GM08714 (cell line): ENCODE results near the gene VPREB3.

Source experiments
- H3K4me3 ChIP-seq: fragments of 200-500 bp; sonication (Bioruptor generic); 2 replicates; pipeline ENCODE4 v1.5.1; 2014; ENCODE audit warnings: mild to moderate bottlenecking, low read length, inconsistent platforms
- ZNF274 ChIP-seq: IDR thresholded peaks from 2 replicates; pipeline ENCODE4 v1.6.1; 2012; ENCODE audit warnings: mild to moderate bottlenecking, low read depth, low read length

The VPREB3 gene

DNA sequence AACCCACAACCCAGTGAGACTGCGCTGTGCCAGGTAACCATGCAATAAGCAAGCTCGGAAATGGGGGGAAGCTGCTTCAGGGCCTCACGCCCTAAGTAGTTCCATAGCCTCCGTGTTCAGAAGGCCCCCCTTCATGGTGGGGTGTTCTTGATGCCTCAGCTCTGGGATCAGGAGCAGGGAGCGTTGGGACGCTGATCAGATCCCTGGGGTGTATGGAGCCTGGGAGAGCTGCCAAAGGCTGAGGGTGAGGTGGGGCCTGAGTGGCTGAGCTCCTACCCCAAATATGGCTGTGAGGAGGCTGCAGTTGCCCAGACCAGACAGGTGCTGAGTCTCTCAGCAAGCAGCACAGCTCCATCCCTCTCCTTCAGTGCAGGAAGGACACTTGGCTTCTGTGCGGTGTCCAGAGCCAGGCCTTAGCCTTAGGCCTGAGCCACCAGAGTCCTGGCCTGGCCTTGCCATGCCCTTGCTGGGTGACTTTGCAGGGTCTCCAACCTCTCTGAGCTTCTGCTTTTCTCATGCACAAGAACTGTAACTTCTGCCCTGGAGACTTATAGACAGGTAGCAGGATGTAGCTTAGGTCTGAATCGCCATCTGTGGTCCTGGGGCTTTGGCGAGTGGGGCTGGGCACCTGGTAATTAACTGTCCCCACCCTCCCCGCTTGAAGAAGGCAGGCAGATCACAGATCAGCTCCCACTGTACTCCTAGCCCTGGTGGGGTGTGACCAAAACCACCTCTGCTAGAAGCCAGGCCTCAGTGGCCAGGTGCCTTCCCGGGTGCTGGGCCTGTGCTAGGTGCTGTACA lies 23.8 kb upstream of the VPREB3 start:
- TF ChIP-seq ZNF274, result no peak
- no peak overlapping the region for H3K4me3 ChIP-seq

DNA sequence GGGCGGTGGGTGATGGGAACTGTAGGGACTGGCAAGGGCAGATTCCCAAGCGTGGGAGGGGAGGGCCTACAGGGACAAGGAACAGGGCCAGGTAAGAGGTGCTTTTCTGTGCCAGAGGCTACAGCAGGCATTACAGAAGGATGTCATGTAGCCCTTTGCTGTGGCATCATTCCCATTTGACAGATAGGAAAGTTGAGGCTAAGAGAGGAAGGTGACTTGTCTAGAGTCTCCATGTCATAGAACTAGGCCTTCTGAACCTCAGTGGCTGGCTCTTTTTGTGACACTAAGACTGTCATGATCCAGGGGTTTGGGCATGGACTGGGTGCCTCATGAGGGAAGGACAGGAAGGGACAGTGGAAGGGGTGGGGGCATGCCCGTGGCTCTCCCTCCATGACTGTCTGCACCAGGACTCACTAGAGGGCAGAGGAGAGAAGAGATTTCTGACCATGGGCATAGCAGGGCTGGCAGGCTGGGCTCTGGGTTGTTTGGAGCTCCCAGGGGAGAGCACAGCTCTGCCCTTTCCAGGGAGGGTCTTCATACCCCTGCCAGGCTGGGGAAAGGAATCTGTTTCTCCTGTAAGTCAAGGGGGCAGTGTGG lies 21.7 kb upstream of the VPREB3 start:
- TF ChIP-seq ZNF274, result no peak
- no peak overlapping the region for H3K4me3 ChIP-seq

DNA sequence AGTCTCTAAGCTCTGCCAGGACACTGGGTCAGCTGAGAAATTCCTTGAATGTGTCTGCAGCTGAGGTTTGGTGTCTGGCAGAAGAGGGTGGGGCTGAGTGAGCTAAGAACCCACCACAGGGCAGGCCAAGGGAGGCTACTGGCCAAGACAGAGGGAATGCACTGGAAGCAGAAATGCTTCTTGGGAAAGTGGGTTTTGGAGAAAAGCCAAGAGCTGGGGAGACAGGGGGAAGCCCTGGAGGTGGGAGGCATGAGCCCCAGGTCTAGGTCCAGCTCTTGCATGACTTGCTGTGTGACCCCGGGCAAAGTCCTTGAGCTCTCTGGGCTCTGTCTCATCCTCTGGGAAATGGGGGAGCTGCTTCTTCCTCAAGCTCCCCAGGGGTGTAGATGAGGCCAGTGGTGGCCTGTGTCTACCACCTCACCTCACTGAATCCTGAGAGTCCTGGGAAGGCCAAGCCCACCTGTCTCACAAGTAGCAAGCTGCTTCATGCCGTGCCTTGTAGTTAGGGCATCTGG lies 20.8 kb upstream of the VPREB3 start:
- TF ChIP-seq ZNF274, result no peak

DNA sequence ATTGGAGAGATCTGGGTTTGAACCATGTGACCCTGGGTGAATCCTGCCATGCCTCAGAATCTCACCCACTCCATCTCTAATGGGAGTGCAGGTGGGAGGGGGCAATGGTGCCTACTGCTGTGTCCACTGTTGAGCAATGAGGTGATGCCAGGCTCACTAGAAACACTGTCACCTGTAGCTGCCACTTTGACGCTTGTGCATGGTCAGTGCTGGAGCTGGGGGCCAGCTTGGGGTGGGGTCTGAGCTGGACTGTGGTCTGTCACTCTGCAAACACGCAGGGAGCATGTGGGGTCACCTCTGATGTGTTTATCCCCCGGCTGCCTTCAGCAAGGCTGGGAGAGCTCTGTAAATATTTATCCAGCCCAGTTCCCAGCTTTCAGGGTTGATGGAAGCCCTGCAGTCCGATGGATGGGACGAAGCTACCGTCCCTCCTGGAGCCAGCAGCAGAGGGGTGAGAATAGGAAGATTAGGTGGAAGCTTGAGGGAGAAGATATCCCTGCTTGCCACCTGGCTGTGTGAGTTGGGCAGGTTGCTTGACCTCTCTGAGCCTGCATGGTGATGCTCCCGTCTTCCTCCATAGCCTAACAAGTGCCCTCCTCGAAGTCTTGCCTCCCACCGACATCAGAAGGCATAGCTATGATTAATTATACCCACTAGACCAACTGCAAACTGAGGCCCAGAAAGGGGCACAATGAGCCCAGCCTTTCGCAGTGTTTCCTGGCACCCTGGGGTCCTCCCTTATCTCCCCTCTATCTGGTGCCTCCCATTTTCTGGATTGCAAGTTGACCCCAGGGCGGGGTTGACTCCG lies 20.1 kb upstream of the VPREB3 start:
- no peak overlapping the region for H3K4me3 ChIP-seq
- no peak for TF ChIP-seq ZNF274

More for the DNA sequence above, 20.8 kb upstream of the VPREB3 start:
- no peak overlapping the region for H3K4me3 ChIP-seq

DNA sequence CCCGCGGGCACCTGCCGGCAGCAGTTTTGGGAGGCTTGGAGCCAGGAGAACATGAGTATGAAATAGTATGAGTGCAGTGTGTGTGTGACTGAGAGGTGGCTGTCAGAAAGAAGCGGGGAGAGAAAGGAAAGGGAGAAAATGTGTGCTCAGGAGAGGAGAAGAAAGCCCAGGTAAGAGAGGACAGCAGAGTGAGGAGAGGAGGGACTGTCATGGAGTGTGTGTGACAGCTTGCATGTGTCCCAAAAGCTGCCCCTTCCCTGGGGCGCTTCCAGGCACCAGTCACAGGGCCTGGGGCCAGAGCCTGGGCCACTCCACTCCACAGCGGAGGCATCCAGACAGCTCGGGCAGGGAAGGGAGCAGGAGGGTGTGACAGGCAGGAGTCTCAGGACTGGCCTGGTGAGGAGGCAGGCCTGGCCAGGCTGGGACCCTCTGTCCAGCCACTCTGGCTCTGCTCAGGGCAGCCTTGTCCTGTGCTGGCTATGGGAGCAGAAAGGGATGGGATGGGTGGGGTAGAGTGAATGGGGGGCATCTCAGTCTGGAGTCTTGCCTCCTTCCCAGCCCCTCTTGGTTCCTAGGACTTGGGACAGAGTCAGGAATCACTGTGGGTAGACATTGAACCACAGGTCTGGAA lies 19.4 kb upstream of the VPREB3 start:
- TF ChIP-seq ZNF274, result no peak
- H3K4me3 ChIP-seq, result no peak overlapping the region

DNA sequence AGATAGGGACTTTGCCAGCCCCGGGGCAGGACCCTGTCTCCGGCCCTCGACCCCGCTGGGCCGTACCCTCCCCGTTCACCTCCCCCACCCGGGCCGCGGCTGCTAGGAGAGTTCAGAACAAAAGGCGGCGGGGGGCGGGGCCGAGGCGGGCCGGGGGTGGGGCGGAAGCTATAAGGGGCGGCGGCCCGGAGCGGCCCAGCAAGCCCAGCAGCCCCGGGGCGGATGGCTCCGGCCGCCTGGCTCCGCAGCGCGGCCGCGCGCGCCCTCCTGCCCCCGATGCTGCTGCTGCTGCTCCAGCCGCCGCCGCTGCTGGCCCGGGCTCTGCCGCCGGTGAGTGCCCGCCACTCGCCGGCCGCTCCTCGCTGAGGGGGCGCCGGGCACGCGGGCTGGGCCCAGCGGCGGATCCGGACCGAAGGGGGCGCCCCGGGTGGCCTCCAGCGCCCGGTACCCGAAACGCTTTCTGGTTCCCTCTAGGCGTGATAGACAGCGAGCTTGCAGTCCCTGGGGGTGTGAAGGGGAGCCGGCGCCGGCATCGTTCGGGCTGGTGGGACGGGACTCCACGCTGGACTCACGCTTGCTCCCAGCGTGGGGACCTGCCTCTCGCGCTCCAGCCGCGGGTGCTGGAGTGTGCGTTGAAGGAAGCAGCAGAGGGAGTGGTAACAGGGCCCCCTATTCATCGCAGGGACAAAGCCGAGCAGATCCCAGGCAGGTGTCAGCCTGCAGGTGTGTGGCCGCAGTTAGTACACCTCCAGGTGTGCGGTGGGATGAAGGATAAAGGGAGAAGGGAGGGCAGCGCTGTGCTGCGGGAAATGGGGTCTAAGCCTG lies 18.6 kb upstream of the VPREB3 start, which contains the start of gene MMP11:
Gene MMP11 (plus strand): TSS at position 201 of the 825 bp plus-strand sequence. CDS start 22 bp downstream, at position 223.
- no peak for TF ChIP-seq ZNF274
- peak within 1 kb of the TSS; percentile 10; the same call in 1 of the 2 replicates for H3K4me3 ChIP-seq

DNA sequence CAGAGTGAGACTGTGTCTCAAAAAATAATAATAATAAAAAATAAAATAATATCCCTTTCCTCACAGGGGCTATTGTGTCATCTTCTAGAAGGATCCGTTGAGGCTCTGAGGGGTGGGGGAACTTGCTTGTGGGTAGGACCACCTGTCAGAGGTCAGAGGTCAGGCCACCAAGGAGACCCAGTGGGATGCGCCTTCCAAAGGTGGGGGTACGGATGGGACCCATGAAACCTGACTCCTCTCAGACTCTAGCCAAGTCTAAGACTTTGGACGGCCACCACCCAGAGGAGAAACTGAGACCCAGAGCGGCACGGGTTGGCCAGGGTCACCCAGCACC lies 18.1 kb upstream of the VPREB3 start:
- TF ChIP-seq ZNF274, result no peak
- peak overlapping the region; percentile 10; the same call in 1 of the 2 replicates for H3K4me3 ChIP-seq

DNA sequence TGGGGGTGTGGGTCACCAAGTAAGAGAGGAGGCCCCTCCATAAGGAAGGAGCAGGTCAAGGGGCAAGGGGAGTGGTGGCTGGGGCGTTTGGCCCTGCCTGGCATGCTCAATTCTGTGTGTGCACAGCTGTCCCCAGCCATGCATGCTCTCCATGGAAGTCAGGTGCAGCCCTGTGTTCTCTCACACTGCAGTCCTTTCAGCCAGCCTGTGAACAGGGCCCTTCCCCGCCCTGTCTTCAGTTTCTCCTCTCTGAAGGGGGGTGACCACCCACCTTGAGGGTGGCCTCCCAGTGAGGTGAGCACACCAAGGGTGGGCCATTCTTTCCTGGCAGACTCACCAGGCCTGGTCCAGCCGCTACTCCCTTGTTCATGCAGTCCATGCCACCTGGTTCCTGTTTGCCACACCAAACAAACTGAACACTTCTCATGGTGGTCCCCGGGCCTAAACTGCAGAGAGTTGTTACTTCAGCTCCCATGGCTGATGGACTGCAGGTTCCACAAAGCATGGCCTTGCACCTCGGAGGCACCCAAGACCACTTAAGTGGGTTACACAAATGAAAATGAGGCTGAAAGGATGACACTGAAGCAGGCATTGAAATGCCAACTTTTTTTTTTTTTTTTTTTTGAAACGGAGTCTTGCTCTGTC lies 15.2 kb upstream of the VPREB3 start:
- no peak for TF ChIP-seq ZNF274
- no peak overlapping the region for H3K4me3 ChIP-seq

DNA sequence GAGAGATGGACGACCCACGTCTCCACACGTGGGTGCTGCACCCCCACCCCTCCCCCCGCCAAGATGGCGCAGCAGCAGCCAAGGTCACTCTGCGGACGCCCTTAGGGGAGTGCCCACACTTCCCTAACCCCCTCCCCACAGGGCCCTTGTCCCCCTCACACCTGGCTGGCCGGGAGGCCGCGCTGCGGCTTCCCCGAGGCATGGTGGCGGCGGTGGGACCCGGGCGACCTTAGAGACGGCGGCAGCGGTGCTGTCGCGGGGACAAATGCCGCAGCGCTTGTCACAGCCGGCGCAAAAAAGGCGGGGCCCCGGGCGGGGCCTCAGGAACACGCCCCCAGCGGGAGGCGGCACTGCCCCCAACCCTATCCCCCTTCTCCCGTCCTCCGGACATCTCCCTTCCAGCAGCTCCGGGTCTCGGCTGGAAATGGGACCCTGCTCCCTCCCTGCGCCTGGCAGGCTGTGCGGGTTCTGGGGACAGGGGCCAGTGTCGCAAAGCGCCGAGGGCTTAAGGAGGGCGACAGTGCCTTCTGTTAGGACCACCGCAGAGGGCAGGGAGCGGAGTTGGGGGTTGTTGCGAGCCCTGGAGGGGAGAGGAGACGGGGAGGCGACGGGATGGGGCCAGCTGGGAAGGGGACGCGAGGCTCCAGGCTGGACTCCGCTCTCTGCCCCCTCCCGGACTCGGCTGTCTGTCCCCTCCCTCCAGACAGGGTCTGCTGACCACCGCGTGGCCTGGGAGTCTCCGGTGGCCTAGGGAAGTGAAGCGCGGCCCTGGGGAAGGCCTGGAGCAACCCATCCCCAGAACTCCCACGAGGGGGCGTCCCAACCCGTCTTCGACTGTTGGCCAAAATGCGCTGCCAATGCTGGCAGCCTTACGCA lies 13.7 kb upstream of the VPREB3 start, which contains the start of gene CHCHD10:
Gene CHCHD10 (minus strand): TSS at position 300 of the 876 bp plus-strand sequence. CDS start 98 bp downstream, at position 202.
- H3K4me3 ChIP-seq, result peak within 1 kb of the TSS; percentile 82
- TF ChIP-seq ZNF274, result no peak

DNA sequence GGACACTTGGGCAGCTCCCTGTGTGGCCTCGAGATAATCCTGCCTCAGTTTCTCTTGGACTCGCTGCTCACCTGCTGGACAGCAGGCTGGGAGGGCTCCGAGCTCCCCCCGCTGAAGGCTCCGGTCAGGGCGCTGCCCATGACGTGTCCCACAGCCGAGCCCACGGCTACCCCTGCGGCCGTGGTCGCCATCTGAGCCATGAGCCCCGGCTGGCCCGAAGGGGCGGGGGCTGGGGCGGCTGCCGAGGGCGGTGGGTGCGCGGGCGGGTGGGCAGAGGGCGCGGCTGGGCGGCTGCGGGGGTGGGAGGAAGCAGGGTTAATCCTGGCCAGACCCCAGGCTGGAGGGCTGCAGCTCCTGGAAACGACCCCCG lies 13.1 kb upstream of the VPREB3 start:
- peak overlapping the region; percentile 82 for H3K4me3 ChIP-seq
- no peak for TF ChIP-seq ZNF274

DNA sequence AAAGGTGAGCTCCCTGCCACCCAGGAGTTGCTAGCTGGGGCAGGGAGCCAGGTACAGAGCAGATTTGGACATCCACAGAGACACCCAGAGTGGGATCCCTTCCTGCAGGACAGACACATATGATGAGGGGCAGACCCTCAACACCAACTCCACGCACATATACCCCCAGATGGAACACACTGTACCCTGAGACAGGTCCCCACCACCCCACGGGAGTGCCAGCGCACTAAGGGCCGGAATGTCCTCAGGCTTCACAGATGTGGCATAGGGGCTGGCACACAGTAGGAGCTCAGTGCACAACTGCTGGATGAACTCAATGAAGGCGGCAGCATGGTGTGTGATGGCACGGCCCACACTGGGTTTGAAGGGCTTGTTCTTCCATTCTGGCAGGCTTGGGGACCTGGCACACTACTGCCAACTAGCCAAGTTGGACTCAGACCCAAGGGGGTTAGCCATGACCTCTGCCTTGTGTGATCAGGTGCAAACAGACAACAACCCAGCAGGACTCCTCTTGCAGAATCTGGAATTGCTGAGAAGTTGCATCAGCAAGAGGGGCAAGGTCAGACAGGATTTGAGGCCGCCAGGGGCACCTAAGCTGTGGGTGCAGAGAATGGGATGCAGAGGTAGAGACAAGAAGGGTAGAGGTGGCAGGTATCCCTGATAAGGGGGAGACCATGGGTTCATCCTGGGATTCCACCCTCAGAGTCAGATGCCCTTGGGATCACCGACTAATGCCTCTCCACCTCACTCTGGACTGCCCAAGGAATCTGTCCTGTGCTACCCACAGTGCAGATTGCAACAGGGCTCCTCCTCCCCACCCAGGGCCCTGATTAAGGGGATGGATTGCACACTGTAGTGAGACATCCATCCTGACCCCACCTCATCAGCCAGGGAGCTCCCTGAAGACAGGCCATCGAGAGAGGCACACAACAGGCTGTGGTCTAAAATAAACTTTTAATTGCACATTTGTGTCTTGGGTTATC lies 11.0 kb upstream of the VPREB3 start:
- no peak overlapping the region for H3K4me3 ChIP-seq
- no peak for TF ChIP-seq ZNF274
